Astrocyte of the spinal cord (primary cell): Measurements from ENCODE around the gene VWA7.
A peak's percentile ranks its signal among the peaks of the same experiment; 100 is the strongest.

ENCODE experiments used
- DNase-seq: peaks from one replicate; pipeline ENCODE4 v3.0.0; 2011; ENCODE audit warnings: low read depth, low spot score
- H3K4me3 ChIP-seq: 2 replicates; pipeline ENCODE4 v1.5.1; 2011; ENCODE audit warnings: low read depth, mild to moderate bottlenecking, low read length, moderate library complexity
- CTCF ChIP-seq: IDR thresholded peaks from 2 replicates; pipeline ENCODE4 v1.5.1; 2012; ENCODE audit warnings: low read depth, mild to moderate bottlenecking, low read length, inconsistent platforms
- in situ Hi-C: cut with HindIII; loops from 2 replicates; pipeline ENCODE4 v1.10.0; 2017; ENCODE audit warnings: low sequenced_read_pairs

VWA7 gene

GRCh38 chr6:31728767-31729514 lies 48.2 kb downstream of the VWA7 start, which contains the start of gene DDAH2:
TSS of gene DDAH2 (minus strand) at chr6:31729299. CDS start at chr6:31729161, 138 bp downstream.
- DNase-seq: no peak
- in situ Hi-C loops: no loop called here
- H3K4me3 ChIP-seq: peak within 1 kb of the TSS; percentile 65
- no peak for TF ChIP-seq CTCF

DNA sequence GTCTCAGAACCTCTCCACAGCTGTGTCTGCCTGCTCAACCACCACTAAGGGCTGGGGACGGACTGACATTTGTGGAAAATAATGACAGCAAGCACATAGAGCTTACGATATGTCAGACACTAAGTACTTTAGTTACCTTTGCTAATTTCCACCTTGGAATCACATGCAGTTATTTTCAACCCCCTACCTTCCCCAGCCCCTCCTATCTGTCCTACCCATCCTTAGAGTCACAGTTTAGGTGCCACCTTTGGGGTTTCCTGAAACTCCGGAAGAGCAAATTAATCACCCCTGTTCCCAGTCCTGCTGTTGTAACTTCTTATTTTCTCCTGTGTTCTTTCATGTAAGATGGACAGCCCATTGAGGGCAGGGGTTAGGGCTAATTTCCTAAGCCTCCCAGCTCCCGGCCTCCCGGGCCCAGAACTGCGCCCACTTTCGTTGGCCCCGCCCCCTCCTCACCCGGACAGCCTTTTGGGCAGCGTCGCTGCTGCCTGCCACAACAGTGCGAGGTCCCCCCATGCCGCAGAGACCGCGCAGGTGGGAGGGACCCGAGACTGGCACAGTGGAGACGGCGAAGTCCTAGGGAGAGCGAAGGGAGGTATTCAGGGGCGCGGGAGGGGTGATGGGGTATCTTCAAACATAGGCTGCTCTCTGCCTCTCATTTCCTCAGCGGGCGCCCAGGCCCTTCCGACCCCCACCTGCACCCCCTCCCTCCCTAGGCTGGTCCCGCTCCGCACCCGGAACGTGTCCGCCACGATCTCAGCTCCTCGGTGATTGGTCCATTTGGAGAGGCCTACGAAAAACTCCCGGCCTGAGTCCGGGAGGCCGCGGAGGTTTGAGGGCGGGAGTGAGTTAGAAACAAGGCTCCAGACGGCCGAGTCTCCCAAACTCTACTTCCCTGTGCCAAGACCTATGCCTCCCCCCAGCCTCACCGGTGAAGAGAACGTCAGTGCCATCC lies 49.1 kb downstream of the VWA7 start:
- DNase-seq: no peak
- H3K4me3 ChIP-seq: peak overlapping the region; percentile 65
- in situ Hi-C loops: no loop called here
- no peak for TF ChIP-seq CTCF

- in situ Hi-C loops: no loop called here
- H3K4me3 ChIP-seq: no peak overlapping the region
- no peak for DNase-seq
- no peak for TF ChIP-seq CTCF
Measured at GRCh38 chr6:31727034-31727716, 50.0 kb downstream of the VWA7 start.

DNA sequence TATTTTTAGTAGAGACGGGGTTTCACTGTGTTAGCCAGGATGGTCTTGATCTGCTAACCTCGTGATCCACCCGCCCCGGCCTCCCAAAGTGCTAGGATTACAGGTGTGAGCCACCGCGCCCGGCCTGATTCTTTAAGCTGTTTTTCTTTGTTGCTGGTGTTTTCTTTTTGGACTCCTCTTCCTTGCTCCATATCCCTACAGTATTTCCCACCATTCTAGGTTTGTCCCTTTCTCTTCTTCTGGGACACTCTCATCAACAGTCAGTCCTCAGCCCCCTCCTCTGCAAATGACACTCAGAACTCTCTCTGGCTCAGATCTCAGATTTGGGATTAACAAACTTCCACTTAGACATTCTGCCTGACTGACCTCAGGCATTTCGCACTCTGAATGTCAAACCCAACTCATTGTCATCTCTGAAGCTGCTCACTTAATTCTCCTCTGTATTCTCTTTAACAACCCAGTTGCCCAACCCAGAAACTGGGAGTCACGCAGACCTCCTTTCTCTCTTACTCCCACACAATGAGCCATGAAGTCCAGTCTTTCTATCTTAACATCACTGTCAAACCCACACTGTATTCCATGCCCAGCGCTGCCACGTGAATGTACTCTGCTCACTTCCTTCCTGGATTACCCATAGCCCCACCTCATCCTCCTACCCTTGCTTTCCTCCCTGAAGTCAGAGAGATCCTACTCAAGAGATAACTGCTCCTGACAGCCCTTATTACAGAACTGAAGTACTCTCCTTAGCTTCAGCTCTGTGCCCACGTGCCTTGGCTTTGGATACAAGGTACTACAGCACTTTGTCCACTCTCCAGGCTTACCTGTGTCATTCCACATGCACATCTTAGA lies 51.4 kb downstream of the VWA7 start:
- DNase-seq: no peak
- no peak for TF ChIP-seq CTCF
- in situ Hi-C loops: no loop called here
- no peak overlapping the region for H3K4me3 ChIP-seq

DNA sequence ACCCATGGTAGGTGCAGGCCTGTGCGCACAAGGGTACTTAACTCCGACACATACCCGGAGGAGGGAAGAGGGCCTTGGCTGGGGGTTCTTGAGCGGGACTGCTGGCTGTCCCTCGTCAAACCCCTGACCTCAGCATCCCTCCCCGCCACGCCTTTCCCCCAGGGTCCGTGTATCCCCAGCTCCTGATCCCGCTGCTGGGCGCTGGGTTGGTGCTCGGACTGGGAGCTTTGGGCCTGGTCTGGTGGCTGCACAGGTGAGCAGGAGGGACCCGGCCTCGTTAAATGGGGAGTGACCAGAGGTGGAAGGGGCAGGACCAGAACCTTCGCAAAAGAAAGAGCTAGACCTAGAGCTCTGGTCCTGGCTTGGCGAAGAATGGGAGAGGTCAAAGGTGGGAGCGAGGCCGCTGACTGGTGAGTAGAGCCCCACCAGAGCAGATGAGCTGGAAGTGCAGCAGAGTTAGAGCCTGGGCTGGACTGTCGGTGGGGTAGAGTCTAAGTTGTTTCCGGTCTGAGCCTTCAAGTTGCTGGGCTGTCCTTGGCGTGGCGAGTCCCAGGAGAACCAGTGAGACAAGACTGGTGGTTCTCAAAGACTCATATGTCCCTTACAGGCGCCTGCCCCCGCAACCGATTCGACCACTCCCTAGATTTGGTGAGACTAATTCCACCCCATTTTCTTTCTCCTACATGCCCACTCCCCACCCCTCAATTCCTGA lies 53.0 kb downstream of the VWA7 start:
- TF ChIP-seq CTCF: no peak
- no peak for DNase-seq
- H3K4me3 ChIP-seq: no peak overlapping the region
- in situ Hi-C loops: no loop called here
